H9 (cell line): Measurements from ENCODE around the gene ABHD11. TPM values are rescaled to one million over a fixed set of nuclear protein-coding genes. Genes with fewer than 3 reads are reported as not detected.

ENCODE experiments used
- DNase-seq: peaks from one replicate; pipeline ENCODE4 v3.0.0-alpha.2; 2017
- H2AFZ ChIP-seq: one replicate; pipeline ENCODE4 v1.6.1; 2013; ENCODE audit warnings: mild to moderate bottlenecking, low read length, control low read depth, moderate library complexity
- H2AK5ac ChIP-seq: 2 replicates; pipeline ENCODE4 v1.6.1; 2013; ENCODE audit warnings: low read length, control low read depth, mixed read lengths; ENCODE audit not compliant: insufficient read length
- H2BK120ac ChIP-seq: one replicate; pipeline ENCODE4 v1.6.1; 2013; ENCODE audit warnings: low read depth, mild to moderate bottlenecking, low read length, control low read depth, inconsistent platforms; ENCODE audit not compliant: poor library complexity, severe bottlenecking
- H2BK12ac ChIP-seq: 2 replicates; pipeline ENCODE4 v1.6.1; 2013; ENCODE audit warnings: low read length, control low read depth, mixed read lengths, low read depth; ENCODE audit not compliant: insufficient read length
- H2BK15ac ChIP-seq: 2 replicates; pipeline ENCODE4 v1.6.1; 2013; ENCODE audit warnings: low read depth, low read length, control low read depth
- H2BK20ac ChIP-seq: one replicate; pipeline ENCODE4 v1.6.1; 2013; ENCODE audit warnings: low read depth, mild to moderate bottlenecking, low read length, control low read depth, inconsistent platforms; ENCODE audit not compliant: poor library complexity, severe bottlenecking
- H2BK5ac ChIP-seq: 2 replicates; pipeline ENCODE4 v1.6.1; 2013; ENCODE audit warnings: low read length, control low read depth, mixed read lengths; ENCODE audit not compliant: insufficient read length
- H3K14ac ChIP-seq: 2 replicates; pipeline ENCODE4 v1.6.1; 2013; ENCODE audit warnings: low read length, control low read depth; ENCODE audit not compliant: insufficient read depth
- H3K18ac ChIP-seq: 2 replicates; pipeline ENCODE4 v1.6.1; 2013; ENCODE audit warnings: low read depth, mild to moderate bottlenecking, mixed read lengths, low read length, control low read depth; ENCODE audit not compliant: insufficient read length
- H3K23ac ChIP-seq: 2 replicates; pipeline ENCODE4 v1.6.1; 2013; ENCODE audit warnings: low read length, control low read depth, mixed read lengths, low read depth; ENCODE audit not compliant: insufficient read length
- H3K23me2 ChIP-seq: 2 replicates; pipeline ENCODE4 v1.6.1; 2013; ENCODE audit warnings: low read depth, mild to moderate bottlenecking, mixed read lengths, low read length, control low read depth; ENCODE audit not compliant: insufficient read length, poor library complexity, severe bottlenecking
- H3K27ac ChIP-seq: 2 replicates; pipeline ENCODE4 v1.5.1; 2013; ENCODE audit warnings: low read length, control low read depth, mixed read lengths, low read depth; ENCODE audit not compliant: insufficient read length
- H3K27me3 ChIP-seq: 2 replicates; pipeline ENCODE4 v1.6.1; 2013; ENCODE audit warnings: low read length, control low read depth, inconsistent platforms; ENCODE audit not compliant: insufficient read depth
- H3K4ac ChIP-seq: 2 replicates; pipeline ENCODE4 v1.6.1; 2013; ENCODE audit warnings: low read depth, mild to moderate bottlenecking, control low read depth, inconsistent platforms, low read length, moderate library complexity
- H3K4me1 ChIP-seq: 2 replicates; pipeline ENCODE4 v1.6.1; 2013; ENCODE audit warnings: low read length, control low read depth, inconsistent platforms; ENCODE audit not compliant: insufficient read depth
- H3K4me2 ChIP-seq: 2 replicates; pipeline ENCODE4 v1.6.1; 2013; ENCODE audit warnings: low read length, control low read depth, mixed read lengths; ENCODE audit not compliant: insufficient read length, insufficient read depth
- H3K56ac ChIP-seq: 2 replicates; pipeline ENCODE4 v1.6.1; 2013; ENCODE audit warnings: low read depth, mild to moderate bottlenecking, mixed read lengths, low read length, control low read depth; ENCODE audit not compliant: insufficient read length
- H3K79me1 ChIP-seq: 2 replicates; pipeline ENCODE4 v1.6.1; 2013; ENCODE audit warnings: low read depth, mild to moderate bottlenecking, moderate library complexity, low read length, control low read depth, inconsistent platforms; ENCODE audit not compliant: insufficient read depth, poor library complexity, severe bottlenecking
- H3K79me2 ChIP-seq: 2 replicates; pipeline ENCODE4 v1.6.1; 2013; ENCODE audit warnings: low read length, control low read depth, inconsistent platforms; ENCODE audit not compliant: insufficient read depth
- H3K9ac ChIP-seq: 2 replicates; pipeline ENCODE4 v1.6.1; 2013; ENCODE audit warnings: low read length, control low read depth, mixed read lengths; ENCODE audit not compliant: insufficient read length; ENCODE audit errors: extremely low read depth
- H3K9me3 ChIP-seq: one replicate; pipeline ENCODE4 v1.6.1; 2013; ENCODE audit warnings: low read depth, low read length, inconsistent platforms; ENCODE audit not compliant: control insufficient read depth
- H3T11ph ChIP-seq: one replicate; pipeline ENCODE4 v1.6.1; 2013; ENCODE audit warnings: mild to moderate bottlenecking, low read length, control low read depth, inconsistent platforms
- H4K20me1 ChIP-seq: one replicate; pipeline ENCODE4 v1.6.1; 2013; ENCODE audit not compliant: control insufficient read depth, insufficient read length, insufficient read depth
- H4K5ac ChIP-seq: 2 replicates; pipeline ENCODE4 v1.6.1; 2013; ENCODE audit warnings: low read depth, mild to moderate bottlenecking, mixed read lengths, low read length, control low read depth; ENCODE audit not compliant: insufficient read length
- H4K8ac ChIP-seq: replicated peaks from 2 replicates; pipeline ENCODE4 v1.6.1; 2013; ENCODE audit warnings: low read length, control low read depth, mixed read lengths, low read depth; ENCODE audit not compliant: insufficient read length
- H4K91ac ChIP-seq: 2 replicates; pipeline ENCODE4 v1.6.1; 2013; ENCODE audit warnings: low read depth, mild to moderate bottlenecking, moderate library complexity, mixed read lengths, low read length, control low read depth; ENCODE audit not compliant: insufficient read length
- H3K27ac Mint-ChIP-seq, 3 experiments: 2 replicates in 2 of 3; 3 replicates in 1 of 3; pipeline ENCODE4 v1.8.0; 2020 to 2021; ENCODE audit warnings: mixed read lengths in 3 of 3, mild to moderate bottlenecking in 1 of 3, moderate library complexity in 1 of 3
- H3K27me3 Mint-ChIP-seq: 2 replicates; pipeline ENCODE4 v1.8.0; 2021; ENCODE audit warnings: low read depth, mild to moderate bottlenecking, moderate library complexity, mixed read lengths
- H3K36me3 Mint-ChIP-seq, 3 experiments: 2 replicates in 2 of 3; 3 replicates in 1 of 3; pipeline ENCODE4 v1.8.0; 2020 to 2021; ENCODE audit warnings: low read depth in 3 of 3, mixed read lengths in 3 of 3; ENCODE audit not compliant: insufficient read depth in 1 of 3
- H3K4me1 Mint-ChIP-seq, 2 experiments: 2 replicates each; pipeline ENCODE4 v1.8.0; 2020; ENCODE audit warnings: mixed read lengths in 2 of 2
- H3K4me3 Mint-ChIP-seq, 2 experiments: 2 replicates in 1 of 2; 3 replicates in 1 of 2; pipeline ENCODE4 v1.8.0; 2020 to 2021; ENCODE audit warnings: mild to moderate bottlenecking in 2 of 2, mixed read lengths in 2 of 2, moderate library complexity in 1 of 2
- H3K9me3 Mint-ChIP-seq, 2 experiments: 2 replicates in 1 of 2; 3 replicates in 1 of 2; pipeline ENCODE4 v1.8.0; 2020; ENCODE audit warnings: mild to moderate bottlenecking in 2 of 2, mixed read lengths in 2 of 2, moderate library complexity in 1 of 2
- CTCF ChIP-seq: fragments of 200-600 bp; sonication (generic); conservative IDR thresholded peaks from 3 replicates; pipeline ENCODE4 v1.8.0; 2021; ENCODE audit warnings: antibody characterized with exemption, mild to moderate bottlenecking
- WGBS: extraction: QIAGEN DNeasy Blood & Tissue Kit; methylation state at CpG from one replicate; pipeline ENCODE4 v1.1.7; 2013; ENCODE audit warnings: missing lambda C conversion rate, low lambda C conversion rate, mixed read lengths; ENCODE audit not compliant: insufficient read length; ENCODE audit errors: extremely low coverage; 5-methylcytosine and 5-hydroxymethylcytosine counted together
- total RNA-seq: library from RNA; stranded (reverse); gene quantifications from 2 replicates; pipeline ENCODE4 v1.2.1, GENCODE V29; 2021

ABHD11 gene
- total RNA-seq, 1 experiment from 2014 or later = 34.4 TPM

- no peak overlapping the region for H2BK20ac ChIP-seq
- H4K91ac ChIP-seq = no peak overlapping the region
- H2AFZ ChIP-seq = no peak overlapping the region
- H4K8ac ChIP-seq = no peak overlapping the region
- DNase-seq = no peak
- no peak overlapping the region for H4K5ac ChIP-seq
- H3K23ac ChIP-seq = no peak overlapping the region
- no CpG with 5 or more reads among the region's 4 CpGs for WGBS
- no peak overlapping the region for H3K4ac ChIP-seq
- no peak overlapping the region for H3K14ac ChIP-seq
- no peaks in the 10 kb centered on the region for H3K4me1 ChIP-seq
- no peak overlapping the region for H2BK5ac ChIP-seq
- TF ChIP-seq CTCF = no peak
- H3T11ph ChIP-seq = no peak overlapping the region
- H3K27me3 Mint-ChIP-seq = no peaks in the 10 kb centered on the region; the same call in 1 of the 2 replicates
- peaks cover 41 to 75% (median 59%) of the 10 kb centered on the region in 3 experiments for H3K36me3 Mint-ChIP-seq
- H3K27ac Mint-ChIP-seq = no peak overlapping the region
- H3K27me3 ChIP-seq = no peaks in the 10 kb centered on the region
- H3K27ac ChIP-seq = no peak overlapping the region
- H3K9ac ChIP-seq = no peak overlapping the region
- no peaks in the 10 kb centered on the region for H3K9me3 ChIP-seq
- H3K79me2 ChIP-seq = no peaks in the 10 kb centered on the region
- H3K18ac ChIP-seq = no peak overlapping the region
- H3K23me2 ChIP-seq = no peaks in the 10 kb centered on the region
- H2BK120ac ChIP-seq = no peak overlapping the region
- H2BK12ac ChIP-seq = no peak overlapping the region
- no peaks in the 10 kb centered on the region for H3K4me1 Mint-ChIP-seq
- H3K4me3 Mint-ChIP-seq = no peak overlapping the region
- H2BK15ac ChIP-seq = no peak overlapping the region
- no peak overlapping the region for H3K4me2 ChIP-seq
- no peaks in the 10 kb centered on the region for H3K9me3 Mint-ChIP-seq
- H3K79me1 ChIP-seq = no peaks in the 10 kb centered on the region
- peak overlapping the region; percentile 56 for H3K56ac ChIP-seq
- H2AK5ac ChIP-seq = no peak overlapping the region
- no peaks in the 10 kb centered on the region for H4K20me1 ChIP-seq
Measured at GRCh38 chr7:73696372-73696771, 42.2 kb downstream of the ABHD11 start.
